ENCODE measurements around the gene NRAP. TPM values are rescaled to one million over a fixed set of nuclear protein-coding genes. Genes with fewer than 3 reads are reported as not detected.

The NRAP gene
- total and polyA plus RNA-seq, 4 donors = 0.05 to 0.13 (median 0.10) TPM

DNA sequence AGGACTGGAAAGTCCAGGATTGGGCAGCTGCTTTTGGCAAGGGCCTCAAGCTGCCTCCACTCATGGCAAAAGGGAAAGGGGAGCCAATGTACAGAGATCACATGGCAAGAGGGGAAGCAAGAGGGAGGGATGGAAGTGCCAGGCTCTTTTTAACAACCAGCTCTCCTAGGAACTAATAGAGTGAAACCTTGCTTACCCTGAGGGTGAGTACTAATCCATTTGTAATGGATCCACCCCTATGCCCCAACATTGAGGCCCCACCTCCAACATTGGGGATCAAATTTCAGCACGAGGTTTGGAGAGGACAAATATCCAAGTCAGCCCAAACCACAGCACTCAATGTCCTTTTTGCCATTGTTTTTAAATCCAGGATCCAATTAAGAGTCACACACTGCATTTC lies 98.5 kb downstream of the NRAP start:
- TF ChIP-seq, protein P1, sequence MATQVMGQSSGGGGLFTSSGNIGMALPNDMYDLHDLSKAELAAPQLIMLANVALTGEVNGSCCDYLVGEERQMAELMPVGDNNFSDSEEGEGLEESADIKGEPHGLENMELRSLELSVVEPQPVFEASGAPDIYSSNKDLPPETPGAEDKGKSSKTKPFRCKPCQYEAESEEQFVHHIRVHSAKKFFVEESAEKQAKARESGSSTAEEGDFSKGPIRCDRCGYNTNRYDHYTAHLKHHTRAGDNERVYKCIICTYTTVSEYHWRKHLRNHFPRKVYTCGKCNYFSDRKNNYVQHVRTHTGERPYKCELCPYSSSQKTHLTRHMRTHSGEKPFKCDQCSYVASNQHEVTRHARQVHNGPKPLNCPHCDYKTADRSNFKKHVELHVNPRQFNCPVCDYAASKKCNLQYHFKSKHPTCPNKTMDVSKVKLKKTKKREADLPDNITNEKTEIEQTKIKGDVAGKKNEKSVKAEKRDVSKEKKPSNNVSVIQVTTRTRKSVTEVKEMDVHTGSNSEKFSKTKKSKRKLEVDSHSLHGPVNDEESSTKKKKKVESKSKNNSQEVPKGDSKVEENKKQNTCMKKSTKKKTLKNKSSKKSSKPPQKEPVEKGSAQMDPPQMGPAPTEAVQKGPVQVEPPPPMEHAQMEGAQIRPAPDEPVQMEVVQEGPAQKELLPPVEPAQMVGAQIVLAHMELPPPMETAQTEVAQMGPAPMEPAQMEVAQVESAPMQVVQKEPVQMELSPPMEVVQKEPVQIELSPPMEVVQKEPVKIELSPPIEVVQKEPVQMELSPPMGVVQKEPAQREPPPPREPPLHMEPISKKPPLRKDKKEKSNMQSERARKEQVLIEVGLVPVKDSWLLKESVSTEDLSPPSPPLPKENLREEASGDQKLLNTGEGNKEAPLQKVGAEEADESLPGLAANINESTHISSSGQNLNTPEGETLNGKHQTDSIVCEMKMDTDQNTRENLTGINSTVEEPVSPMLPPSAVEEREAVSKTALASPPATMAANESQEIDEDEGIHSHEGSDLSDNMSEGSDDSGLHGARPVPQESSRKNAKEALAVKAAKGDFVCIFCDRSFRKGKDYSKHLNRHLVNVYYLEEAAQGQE (IDR thresholded peaks at IDR 0.05) = no peak
- TF ChIP-seq, protein P2, sequence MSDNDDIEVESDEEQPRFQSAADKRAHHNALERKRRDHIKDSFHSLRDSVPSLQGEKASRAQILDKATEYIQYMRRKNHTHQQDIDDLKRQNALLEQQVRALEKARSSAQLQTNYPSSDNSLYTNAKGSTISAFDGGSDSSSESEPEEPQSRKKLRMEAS (IDR thresholded peaks at IDR 0.05) = no peak
- no peak for TF ChIP-seq SP1 (IDR thresholded peaks at IDR 0.05)
- no peak for TF ChIP-seq HNF4G (IDR thresholded peaks at IDR 0.05)
- no peak for TF ChIP-seq RAD21 (IDR thresholded peaks at IDR 0.05)
- no peak for TF ChIP-seq NR2F2 (IDR thresholded peaks at IDR 0.05)
- TF ChIP-seq TAF1 (conservative IDR thresholded peaks at IDR 0.05) = no peak
- no peak for TF ChIP-seq EGR1 (IDR thresholded peaks at IDR 0.05; ENCODE audit: low read depth in 2 of 2)
- TF ChIP-seq JUND (IDR thresholded peaks at IDR 0.05) = no peak
- no peak for TF ChIP-seq YY1 (IDR thresholded peaks at IDR 0.05)
- no peak overlapping the region for H3K4me3 ChIP-seq (ENCODE audit: low read depth in 1 of 3, low read length in 3 of 3)
- H3K9ac ChIP-seq (ENCODE audit: low read depth in 1 of 2, low read length in 2 of 2) = no peak overlapping the region
- peaks cover 7 to 86% (median 67%) of the 10 kb centered on the region in 4 donors for H3K4me1 ChIP-seq (ENCODE audit: control insufficient read depth in 4 of 4, insufficient read depth in 4 of 4, low read length in 3 of 4)
- no peak overlapping the region for H3K27ac ChIP-seq (ENCODE audit: low read depth in 1 of 2, low read length in 2 of 2)
- no peaks in the 10 kb centered on the region for H3K27me3 ChIP-seq (ENCODE audit: control insufficient read depth in 4 of 4, insufficient read depth in 4 of 4, low read length in 3 of 4)
- H3K36me3 ChIP-seq (ENCODE audit: control insufficient read depth in 4 of 4, insufficient read depth in 3 of 4, low read depth in 1 of 4, low read length in 3 of 4) = peaks cover 4 to 19% (median 14%) of the 10 kb centered on the region in 4 donors
- no peak for DNase-seq (ENCODE audit: low spot score)
- WGBS = 11% methylated on average over 1 of the region's 1 CpG
- H3K9me3 ChIP-seq (ENCODE audit: control insufficient read depth in 4 of 4, low read length in 3 of 4) = no peaks in the 10 kb centered on the region

DNA sequence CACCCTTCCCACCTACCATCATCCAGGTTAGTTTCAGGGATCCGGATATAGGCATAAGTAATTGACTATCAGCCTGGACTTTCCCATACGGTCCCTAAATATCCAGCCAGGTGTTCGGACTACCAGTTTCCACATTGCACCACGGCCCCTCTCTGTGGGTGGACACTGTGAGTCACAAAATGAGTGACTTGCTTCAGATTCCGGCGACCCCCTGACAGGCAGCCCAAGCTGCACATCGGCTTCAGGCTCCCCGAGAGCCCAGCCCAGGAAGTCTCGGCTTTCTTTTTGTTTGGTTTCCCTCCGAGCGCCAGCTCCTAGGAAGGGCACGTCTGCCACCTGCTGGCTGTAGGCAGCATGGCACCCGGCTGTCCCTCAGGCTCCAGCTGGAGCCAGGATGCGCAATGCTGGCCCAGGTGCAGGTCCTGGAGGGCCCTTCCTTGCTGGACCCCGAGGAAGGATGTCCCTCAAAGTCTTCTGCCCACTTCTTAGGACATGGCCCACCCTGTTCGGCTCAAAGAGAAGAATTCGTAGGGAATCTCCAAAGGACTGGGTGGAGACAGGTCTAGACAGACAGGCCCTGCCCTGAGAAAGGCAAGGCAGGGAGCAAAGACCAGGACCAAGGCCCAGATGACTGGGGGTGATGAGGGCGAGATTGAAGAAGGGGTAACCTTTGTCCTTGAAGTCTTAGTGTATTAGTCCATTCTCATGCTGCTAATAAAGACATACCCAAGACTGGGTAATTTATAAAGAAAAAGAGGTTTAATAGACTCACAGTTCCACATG lies 100.3 kb downstream of the NRAP start:
- H3K4me1 ChIP-seq (ENCODE audit: control insufficient read depth in 4 of 4, insufficient read depth in 4 of 4, low read length in 3 of 4) = peaks cover 15 to 96% (median 85%) of the 10 kb centered on the region in 4 donors
- peak; percentile 97 to 100 for TF ChIP-seq RAD21 (IDR thresholded peaks at IDR 0.05)
- TF ChIP-seq RXRA (IDR thresholded peaks at IDR 0.05) = peak in 1 of 2 donors; percentile 16
- TF ChIP-seq, protein P3, sequence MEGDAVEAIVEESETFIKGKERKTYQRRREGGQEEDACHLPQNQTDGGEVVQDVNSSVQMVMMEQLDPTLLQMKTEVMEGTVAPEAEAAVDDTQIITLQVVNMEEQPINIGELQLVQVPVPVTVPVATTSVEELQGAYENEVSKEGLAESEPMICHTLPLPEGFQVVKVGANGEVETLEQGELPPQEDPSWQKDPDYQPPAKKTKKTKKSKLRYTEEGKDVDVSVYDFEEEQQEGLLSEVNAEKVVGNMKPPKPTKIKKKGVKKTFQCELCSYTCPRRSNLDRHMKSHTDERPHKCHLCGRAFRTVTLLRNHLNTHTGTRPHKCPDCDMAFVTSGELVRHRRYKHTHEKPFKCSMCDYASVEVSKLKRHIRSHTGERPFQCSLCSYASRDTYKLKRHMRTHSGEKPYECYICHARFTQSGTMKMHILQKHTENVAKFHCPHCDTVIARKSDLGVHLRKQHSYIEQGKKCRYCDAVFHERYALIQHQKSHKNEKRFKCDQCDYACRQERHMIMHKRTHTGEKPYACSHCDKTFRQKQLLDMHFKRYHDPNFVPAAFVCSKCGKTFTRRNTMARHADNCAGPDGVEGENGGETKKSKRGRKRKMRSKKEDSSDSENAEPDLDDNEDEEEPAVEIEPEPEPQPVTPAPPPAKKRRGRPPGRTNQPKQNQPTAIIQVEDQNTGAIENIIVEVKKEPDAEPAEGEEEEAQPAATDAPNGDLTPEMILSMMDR (IDR thresholded peaks at IDR 0.05; ENCODE audit: low read depth, low read length, missing input control) = peak; percentile 97
- peak in 1 of 2 donors; percentile 23 for TF ChIP-seq HNF4A (conservative IDR thresholded peaks at IDR 0.05)
- no peak for TF ChIP-seq NR2F2 (IDR thresholded peaks at IDR 0.05)
- TF ChIP-seq YY1 (IDR thresholded peaks at IDR 0.05) = no peak
- no peak for TF ChIP-seq EGR1 (IDR thresholded peaks at IDR 0.05; ENCODE audit: low read depth in 2 of 2)
- no peak for TF ChIP-seq GABPA (IDR thresholded peaks at IDR 0.05 in 1 of 2, conservative IDR thresholded peaks at IDR 0.05 in 1 of 2)
- TF ChIP-seq, protein P4, sequence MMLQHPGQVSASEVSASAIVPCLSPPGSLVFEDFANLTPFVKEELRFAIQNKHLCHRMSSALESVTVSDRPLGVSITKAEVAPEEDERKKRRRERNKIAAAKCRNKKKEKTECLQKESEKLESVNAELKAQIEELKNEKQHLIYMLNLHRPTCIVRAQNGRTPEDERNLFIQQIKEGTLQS (IDR thresholded peaks at IDR 0.05) = no peak
- no peak for TF ChIP-seq HNF4G (IDR thresholded peaks at IDR 0.05)
- TF ChIP-seq SP1 (IDR thresholded peaks at IDR 0.05) = no peak
- H3K4me3 ChIP-seq (ENCODE audit: low read depth in 1 of 3, low read length in 3 of 3) = peak overlapping the region in 2 of 3 donors; percentile 32 to 65
- peaks cover 1 to 9% (median 7%) of the 10 kb centered on the region in 4 donors for H3K36me3 ChIP-seq (ENCODE audit: control insufficient read depth in 4 of 4, insufficient read depth in 3 of 4, low read depth in 1 of 4, low read length in 3 of 4)
- peak; percentile 77 for DNase-seq (ENCODE audit: low spot score)
- H3K9me3 ChIP-seq (ENCODE audit: control insufficient read depth in 4 of 4, low read length in 3 of 4) = no peaks in the 10 kb centered on the region
- 6% methylated on average over 18 of the region's 18 CpGs for WGBS
- H3K9ac ChIP-seq (ENCODE audit: low read depth in 1 of 2, low read length in 2 of 2) = peak overlapping the region; percentile 24
- H3K27me3 ChIP-seq (ENCODE audit: control insufficient read depth in 4 of 4, insufficient read depth in 4 of 4, low read length in 3 of 4) = no peaks in the 10 kb centered on the region
- peak overlapping the region; percentile 58 to 72 for H3K27ac ChIP-seq (ENCODE audit: low read depth in 1 of 2, low read length in 2 of 2)

Measured in liver (tissue), 9 donors.